ENCODE results near the gene RGPD5. TPM values are rescaled to one million over a fixed set of nuclear protein-coding genes. Genes with fewer than 3 reads are reported as not detected.
A peak's percentile ranks its signal among the peaks of the same experiment; 100 is the strongest.
"Not testable (repeated sequence)": the region's sequence is repeated elsewhere in the genome, so short reads cannot be mapped to it uniquely, and the experiment has no call there.

Gene RGPD5
- total RNA-seq: 100 to 1,000 TPM in 2 of 5 donors, 10 to 100 TPM in 3; 58.4 to 187 (median 92.5) TPM
- 53.8 TPM for total RNA-seq (2013)
- total RNA-seq: 0 to 0.44 (median 0.11) reads per million in 29 experiments

GRCh38 chr2:109794074-109794737 lies at the start of gene RGPD5:
Gene RGPD5, plus strand, starts transcription at chr2:109794305. Its CDS starts 161 bp downstream, at chr2:109794466.
- H3K4me3 ChIP-seq (ENCODE audit: control insufficient read depth in 1 of 2, extremely low read depth in 1 of 2, low read length in 1 of 2); H3K27me3 ChIP-seq (replicated peaks in 1 of 2; ENCODE audit: control insufficient read depth in 2 of 2, extremely low read depth in 1 of 2, insufficient read depth in 2 of 2, low read length in 1 of 2); H3K36me3 ChIP-seq (ENCODE audit: control insufficient read depth in 2 of 2, extremely low read depth in 1 of 2, insufficient read depth in 1 of 2, low read length in 1 of 2); H3K27ac Mint-ChIP-seq; POLR2A ChIA-PET; H3K9me3 ChIP-seq; H3K36me3 Mint-ChIP-seq; H3K4me3 Mint-ChIP-seq; H3K27me3 Mint-ChIP-seq; H3K4me1 ChIP-seq (ENCODE audit: control insufficient read depth in 1 of 2, extremely low read depth in 1 of 2, insufficient read depth in 2 of 2, low read length in 2 of 2); H3K9me3 Mint-ChIP-seq; DNase-seq; CTCF ChIA-PET; H3K27ac ChIP-seq (ENCODE audit: low read length); H3K4me1 Mint-ChIP-seq: not testable (repeated sequence)
- ATAC-seq (replicated peaks in 1 of 4): peak; percentile 99 to 100 (median 100)
- whole genome bisulfite sequencing (ENCODE audit: insufficient coverage): no CpG with 5 or more reads among the region's 77 CpGs

GRCh38 chr2:109751572-109751971 lies 42.5 kb upstream of the RGPD5 start:
- H3K27me3 Mint-ChIP-seq; H3K36me3 Mint-ChIP-seq; H3K27me3 ChIP-seq (replicated peaks in 1 of 2; ENCODE audit: control insufficient read depth in 2 of 2, extremely low read depth in 1 of 2, insufficient read depth in 2 of 2, low read length in 1 of 2); POLR2A ChIA-PET; H3K9me3 Mint-ChIP-seq; CTCF ChIA-PET; H3K9me3 ChIP-seq; DNase-seq; H3K4me3 ChIP-seq (ENCODE audit: control insufficient read depth in 1 of 2, extremely low read depth in 1 of 2, low read length in 1 of 2); ATAC-seq (replicated peaks in 1 of 4); H3K36me3 ChIP-seq (ENCODE audit: control insufficient read depth in 2 of 2, extremely low read depth in 1 of 2, insufficient read depth in 1 of 2, low read length in 1 of 2); H3K27ac ChIP-seq (ENCODE audit: low read length); H3K4me3 Mint-ChIP-seq; H3K4me1 ChIP-seq (ENCODE audit: control insufficient read depth in 1 of 2, extremely low read depth in 1 of 2, insufficient read depth in 2 of 2, low read length in 2 of 2); H3K27ac Mint-ChIP-seq; H3K4me1 Mint-ChIP-seq: not testable (repeated sequence)
- no CpG with 5 or more reads among the region's 6 CpGs for WGBS (ENCODE audit: insufficient coverage)

DNA sequence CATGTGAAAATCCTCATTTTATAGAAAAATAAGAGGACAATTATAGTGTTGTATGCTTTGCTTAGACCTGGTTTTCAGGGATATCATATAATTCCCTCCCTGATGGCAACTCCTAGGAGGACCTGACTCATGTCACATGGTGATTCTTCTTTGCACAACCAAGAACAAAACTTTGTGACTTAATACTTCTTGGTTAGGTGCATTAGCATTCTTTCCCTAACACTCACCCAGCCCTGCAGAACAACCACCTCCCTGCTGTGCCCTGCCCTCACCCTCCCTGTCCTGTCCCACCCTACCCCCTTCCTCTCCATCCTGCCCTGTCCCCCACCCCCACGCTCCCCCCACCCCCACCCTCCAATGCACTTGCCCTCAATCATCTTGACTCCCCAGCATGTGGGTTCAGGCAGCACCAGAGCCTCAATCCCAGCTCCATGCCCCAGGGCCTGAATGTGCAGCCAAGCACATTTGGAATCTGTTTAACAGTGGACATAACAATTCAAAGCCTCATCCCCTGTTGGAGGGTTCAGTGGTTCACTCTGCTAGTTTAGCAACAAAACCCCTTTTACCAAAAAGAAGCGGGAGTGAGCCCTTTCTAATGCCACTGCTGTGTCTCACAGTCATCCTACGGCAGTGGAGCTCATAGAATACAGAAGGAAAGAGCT lies 36.8 kb upstream of the RGPD5 start:
- H3K27ac Mint-ChIP-seq; H3K36me3 ChIP-seq (ENCODE audit: control insufficient read depth in 2 of 2, extremely low read depth in 1 of 2, insufficient read depth in 1 of 2, low read length in 1 of 2): not testable (repeated sequence)

DNA sequence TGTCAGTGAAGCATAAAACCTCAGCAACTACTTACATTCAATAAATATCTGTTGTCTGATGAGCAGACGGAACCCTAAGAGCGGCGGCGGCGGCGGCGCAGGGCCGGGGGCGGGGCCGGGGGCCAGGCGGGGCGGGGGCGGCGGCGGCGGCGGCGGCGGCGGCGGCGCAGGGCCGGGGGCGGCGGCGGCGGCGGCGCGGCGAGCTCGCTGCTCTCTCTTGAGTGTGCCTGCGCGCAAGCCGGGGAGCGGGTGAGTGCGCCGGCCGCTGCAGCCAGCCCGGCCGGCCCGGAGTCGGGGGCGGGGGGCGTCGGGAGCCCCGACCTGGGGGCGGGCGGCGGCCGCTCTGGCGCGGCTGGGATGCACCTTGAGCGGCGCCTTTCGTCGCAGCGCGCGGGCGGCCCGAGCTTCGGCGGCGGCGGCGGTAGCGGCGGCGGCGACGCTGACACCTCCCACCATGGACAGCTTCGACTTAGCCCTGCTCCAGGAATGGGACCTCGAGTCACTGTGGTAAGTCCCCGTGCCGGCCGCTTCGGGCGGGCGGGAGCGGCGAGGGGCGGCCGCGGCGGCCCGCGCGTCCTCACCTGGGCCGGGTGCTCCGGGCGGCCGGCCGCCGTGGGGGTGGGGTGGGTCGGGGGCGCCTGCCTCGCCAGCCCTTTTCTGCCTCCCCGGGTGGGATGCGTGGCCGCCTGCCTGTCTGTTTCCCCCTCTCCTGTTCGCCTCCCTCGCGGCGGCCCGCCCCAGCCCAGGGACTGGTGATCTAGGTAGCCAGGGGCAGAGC lies 33.7 kb upstream of the RGPD5 start:
- H3K27me3 Mint-ChIP-seq; H3K27ac Mint-ChIP-seq; H3K4me1 Mint-ChIP-seq; H3K27me3 ChIP-seq (replicated peaks in 1 of 2; ENCODE audit: control insufficient read depth in 2 of 2, extremely low read depth in 1 of 2, insufficient read depth in 2 of 2, low read length in 1 of 2); CTCF ChIA-PET; H3K4me1 ChIP-seq (ENCODE audit: control insufficient read depth in 1 of 2, extremely low read depth in 1 of 2, insufficient read depth in 2 of 2, low read length in 2 of 2); H3K36me3 Mint-ChIP-seq; H3K27ac ChIP-seq (ENCODE audit: low read length); H3K9me3 Mint-ChIP-seq; POLR2A ChIA-PET; DNase-seq; H3K9me3 ChIP-seq; H3K4me3 ChIP-seq (ENCODE audit: control insufficient read depth in 1 of 2, extremely low read depth in 1 of 2, low read length in 1 of 2); H3K36me3 ChIP-seq (ENCODE audit: control insufficient read depth in 2 of 2, extremely low read depth in 1 of 2, insufficient read depth in 1 of 2, low read length in 1 of 2): not testable (repeated sequence)
- ATAC-seq (replicated peaks in 1 of 4): peak; percentile 56 to 67 (median 66)
- peak overlapping the region in 1 of 3 donors; percentile 31 for H3K4me3 Mint-ChIP-seq
- WGBS (ENCODE audit: insufficient coverage): no CpG with 5 or more reads among the region's 106 CpGs

More for the DNA sequence above, 36.8 kb upstream of the RGPD5 start:
- WGBS (ENCODE audit: insufficient coverage): no CpG with 5 or more reads among the region's 3 CpGs
- DNase-seq; CTCF ChIA-PET; POLR2A ChIA-PET; H3K9me3 ChIP-seq; H3K4me3 ChIP-seq (ENCODE audit: control insufficient read depth in 1 of 2, extremely low read depth in 1 of 2, low read length in 1 of 2); ATAC-seq (replicated peaks in 1 of 4); H3K36me3 Mint-ChIP-seq; H3K9me3 Mint-ChIP-seq; H3K4me3 Mint-ChIP-seq; H3K27me3 Mint-ChIP-seq; H3K4me1 ChIP-seq (ENCODE audit: control insufficient read depth in 1 of 2, extremely low read depth in 1 of 2, insufficient read depth in 2 of 2, low read length in 2 of 2); H3K27ac ChIP-seq (ENCODE audit: low read length); H3K27me3 ChIP-seq (replicated peaks in 1 of 2; ENCODE audit: control insufficient read depth in 2 of 2, extremely low read depth in 1 of 2, insufficient read depth in 2 of 2, low read length in 1 of 2); H3K4me1 Mint-ChIP-seq: not testable (repeated sequence)

GRCh38 chr2:109761043-109761454 lies 33.1 kb upstream of the RGPD5 start:
- CTCF ChIA-PET; H3K27me3 ChIP-seq (replicated peaks in 1 of 2; ENCODE audit: control insufficient read depth in 2 of 2, extremely low read depth in 1 of 2, insufficient read depth in 2 of 2, low read length in 1 of 2); H3K36me3 Mint-ChIP-seq; DNase-seq; POLR2A ChIA-PET; H3K27me3 Mint-ChIP-seq; H3K4me1 ChIP-seq (ENCODE audit: control insufficient read depth in 1 of 2, extremely low read depth in 1 of 2, insufficient read depth in 2 of 2, low read length in 2 of 2); H3K27ac ChIP-seq (ENCODE audit: low read length); H3K9me3 Mint-ChIP-seq; H3K4me3 ChIP-seq (ENCODE audit: control insufficient read depth in 1 of 2, extremely low read depth in 1 of 2, low read length in 1 of 2); H3K4me1 Mint-ChIP-seq; H3K27ac Mint-ChIP-seq; H3K36me3 ChIP-seq (ENCODE audit: control insufficient read depth in 2 of 2, extremely low read depth in 1 of 2, insufficient read depth in 1 of 2, low read length in 1 of 2); H3K9me3 ChIP-seq: not testable (repeated sequence)
- ATAC-seq (replicated peaks in 1 of 4): peak in 3 of 4 experiments; percentile 55 to 69 (median 56)
- H3K4me3 Mint-ChIP-seq: peak overlapping the region in 2 of 3 donors; percentile 6 to 42
- WGBS (ENCODE audit: insufficient coverage): no CpG with 5 or more reads among the region's 23 CpGs

GRCh38 chr2:109761976-109762375 lies 32.1 kb upstream of the RGPD5 start:
- H3K4me3 ChIP-seq (ENCODE audit: control insufficient read depth in 1 of 2, extremely low read depth in 1 of 2, low read length in 1 of 2); H3K9me3 Mint-ChIP-seq; CTCF ChIA-PET; H3K36me3 Mint-ChIP-seq; H3K4me1 ChIP-seq (ENCODE audit: control insufficient read depth in 1 of 2, extremely low read depth in 1 of 2, insufficient read depth in 2 of 2, low read length in 2 of 2); H3K4me1 Mint-ChIP-seq; H3K36me3 ChIP-seq (ENCODE audit: control insufficient read depth in 2 of 2, extremely low read depth in 1 of 2, insufficient read depth in 1 of 2, low read length in 1 of 2); ATAC-seq (replicated peaks in 1 of 4); H3K4me3 Mint-ChIP-seq; H3K27ac ChIP-seq (ENCODE audit: low read length); H3K27me3 ChIP-seq (replicated peaks in 1 of 2; ENCODE audit: control insufficient read depth in 2 of 2, extremely low read depth in 1 of 2, insufficient read depth in 2 of 2, low read length in 1 of 2); H3K9me3 ChIP-seq; POLR2A ChIA-PET; H3K27me3 Mint-ChIP-seq; DNase-seq; H3K27ac Mint-ChIP-seq: not testable (repeated sequence)
- WGBS (ENCODE audit: insufficient coverage): no CpG with 5 or more reads among the region's 5 CpGs

All from T-cell (primary cell).